ENCODE results near the gene PCDHGA9.
"Not testable (repeated sequence)": the region's sequence is repeated elsewhere in the genome, so short reads cannot be mapped to it uniquely, and the experiment has no call there.

DNA sequence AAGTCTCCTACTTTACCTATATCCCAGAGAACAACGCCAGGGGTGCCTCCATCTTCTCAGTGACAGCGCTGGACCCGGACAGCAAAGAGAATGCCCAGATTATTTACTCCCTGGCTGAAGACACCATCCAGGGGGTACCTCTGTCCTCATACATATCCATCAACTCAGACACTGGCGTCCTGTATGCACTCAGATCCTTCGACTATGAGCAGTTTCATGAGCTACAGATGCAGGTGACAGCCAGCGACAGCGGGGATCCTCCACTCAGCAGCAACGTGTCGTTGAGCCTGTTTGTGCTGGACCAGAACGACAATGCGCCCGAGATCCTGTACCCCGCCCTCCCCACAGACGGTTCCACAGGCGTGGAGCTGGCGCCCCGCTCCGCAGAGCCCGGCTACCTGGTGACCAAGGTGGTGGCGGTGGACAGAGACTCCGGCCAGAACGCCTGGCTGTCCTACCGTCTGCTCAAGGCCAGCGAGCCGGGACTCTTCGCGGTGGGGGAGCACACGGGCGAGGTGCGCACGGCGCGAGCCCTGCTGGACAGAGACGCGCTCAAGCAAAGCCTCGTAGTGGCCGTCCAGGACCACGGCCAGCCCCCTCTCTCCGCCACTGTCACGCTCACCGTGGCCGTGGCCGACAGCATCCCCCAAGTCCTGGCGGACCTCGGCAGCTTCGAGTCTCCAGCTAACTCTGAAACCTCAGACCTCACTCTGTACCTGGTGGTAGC lies 12.1 kb downstream of the PCDHGA9 start:
- not testable (repeated sequence) for TF ChIP-seq GATA1 (IDR thresholded peaks at IDR 0.05; ENCODE audit: low read depth, low read length); POLR2A (IDR thresholded peaks at IDR 0.05; ENCODE audit: low read length)

All from erythroblast (primary cell).